GM19240 (cell line): ENCODE data around the gene TMEM255B.
"Not testable (repeated sequence)": the region's sequence is repeated elsewhere in the genome, so short reads cannot be mapped to it uniquely, and the experiment has no call there.

Experiments used
- DNase-seq: peaks from one replicate; pipeline ENCODE4 v3.0.0; 2011; ENCODE audit warnings: low spot score; ENCODE audit not compliant: insufficient read length

The TMEM255B gene

GRCh38 chr13:113785051-113786010 lies 26.3 kb downstream of the TMEM255B start:
- DNase-seq: no peak

- no peak for DNase-seq
Observed at GRCh38 chr13:113786262-113786841, 27.3 kb downstream of the TMEM255B start.

GRCh38 chr13:113787694-113788093 lies 28.7 kb downstream of the TMEM255B start:
- DNase-seq: no peak

GRCh38 chr13:113788413-113789135 lies 29.5 kb downstream of the TMEM255B start:
- DNase-seq: no peak

GRCh38 chr13:113789167-113789566 lies 30.1 kb downstream of the TMEM255B start:
- DNase-seq: no peak

GRCh38 chr13:113789931-113790330 lies 30.9 kb downstream of the TMEM255B start:
- not testable (repeated sequence) for DNase-seq

GRCh38 chr13:113791226-113791625 lies 32.2 kb downstream of the TMEM255B start:
- no peak for DNase-seq

DNA sequence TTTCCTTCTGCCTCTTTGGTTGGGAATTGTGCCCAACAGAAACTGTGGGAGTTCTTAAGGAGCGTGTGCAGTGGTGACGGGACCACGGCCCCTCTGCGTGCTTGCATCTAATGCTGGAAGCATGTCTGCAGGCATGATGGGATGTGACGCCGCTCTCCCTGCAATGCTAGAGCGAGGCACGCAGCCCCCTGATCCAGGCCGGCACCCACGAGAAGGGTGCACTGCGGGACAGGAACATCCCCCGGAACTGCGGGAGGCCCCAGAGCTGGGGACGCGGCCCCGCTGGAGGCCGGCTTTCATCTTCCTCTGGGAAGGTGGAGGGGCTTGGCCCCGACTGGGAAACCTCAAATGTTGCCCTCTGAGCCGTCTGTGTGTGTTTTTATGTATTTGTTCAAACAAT lies 32.7 kb downstream of the TMEM255B start:
- DNase-seq: no peak

GRCh38 chr13:113792236-113792770 lies 33.3 kb downstream of the TMEM255B start:
- DNase-seq: no peak

GRCh38 chr13:113792886-113793717 lies 34.1 kb downstream of the TMEM255B start:
- DNase-seq: no peak

- DNase-seq: no peak
Observed at GRCh38 chr13:113793718-113794085, 34.7 kb downstream of the TMEM255B start.

DNA sequence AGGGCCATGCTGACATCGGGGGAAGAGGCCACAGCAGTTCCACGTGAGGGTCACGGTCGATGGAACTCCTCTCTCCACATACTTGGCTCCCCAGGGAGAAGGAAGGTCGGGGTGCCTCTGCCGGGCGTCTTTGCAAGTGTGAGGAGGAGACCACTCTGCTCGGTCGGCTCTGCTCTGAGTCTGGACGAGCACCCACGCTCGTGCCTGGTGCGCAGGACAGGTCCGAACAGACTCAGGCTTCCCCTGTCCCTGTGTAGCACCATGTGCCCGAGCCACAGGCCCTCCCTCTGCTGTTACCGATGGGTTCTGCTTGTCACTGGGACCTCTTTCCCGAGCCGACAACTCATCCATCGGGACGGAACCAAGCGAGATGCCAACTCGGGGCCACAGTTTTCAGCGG lies 35.1 kb downstream of the TMEM255B start:
- DNase-seq: no peak

DNA sequence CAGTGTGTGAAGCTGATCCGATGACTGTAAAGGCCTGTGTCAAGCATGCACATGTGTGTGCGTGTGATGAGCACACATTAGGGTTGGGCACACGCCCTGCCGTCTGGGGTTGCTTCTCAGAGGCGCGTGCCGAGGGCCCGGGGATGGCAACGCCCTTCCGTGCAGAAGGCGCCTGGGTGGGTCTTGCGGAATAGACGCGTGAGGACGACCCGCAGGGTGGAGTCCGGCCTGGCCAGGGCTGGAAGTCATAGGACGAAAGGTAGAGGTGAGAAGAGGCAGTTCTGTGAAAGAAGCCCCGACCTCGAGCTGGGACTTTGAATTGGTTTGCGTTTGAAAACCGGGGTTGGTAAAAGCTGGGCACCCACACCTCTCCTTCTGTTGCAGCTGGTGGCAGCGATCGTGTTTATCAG lies 35.7 kb downstream of the TMEM255B start:
- no peak for DNase-seq

GRCh38 chr13:113795362-113795761 lies 36.3 kb downstream of the TMEM255B start:
- not testable (repeated sequence) for DNase-seq

DNA sequence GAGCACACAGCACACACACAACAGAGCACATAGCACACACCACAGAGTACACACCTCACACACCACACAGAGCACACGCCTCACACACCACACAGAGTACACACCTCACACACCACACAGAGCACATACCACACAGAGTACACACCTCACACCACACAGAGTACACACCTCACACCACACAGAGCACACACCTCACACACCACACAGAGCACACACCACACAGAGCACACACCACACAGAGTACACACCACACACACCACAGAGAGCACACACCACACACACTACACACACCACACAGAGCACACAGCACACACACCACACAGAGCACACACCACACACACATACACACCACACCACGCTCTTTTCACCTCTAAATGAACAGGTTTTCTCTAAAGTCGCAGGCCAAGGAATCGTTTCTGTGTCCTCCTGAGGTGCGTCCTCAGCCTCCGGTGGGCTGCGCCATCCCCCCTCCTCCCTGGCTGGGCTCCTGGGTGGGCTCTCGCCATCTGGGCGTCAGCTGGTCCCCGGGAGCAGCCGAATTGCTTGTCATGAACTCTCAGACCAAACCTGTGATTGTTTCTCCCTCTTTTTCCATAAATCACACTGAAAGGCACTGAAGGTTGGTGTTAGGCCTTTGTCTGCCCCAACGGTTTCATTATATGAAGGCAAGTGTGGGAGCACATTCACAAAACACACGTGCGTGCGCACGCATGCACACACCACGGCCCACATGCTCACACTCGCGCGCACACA lies 37.4 kb downstream of the TMEM255B start:
- DNase-seq: no peak

GRCh38 chr13:113796964-113797676 lies 38.1 kb downstream of the TMEM255B start:
- no peak for DNase-seq

GRCh38 chr13:113798200-113798811 lies 39.3 kb downstream of the TMEM255B start:
- no peak for DNase-seq

DNA sequence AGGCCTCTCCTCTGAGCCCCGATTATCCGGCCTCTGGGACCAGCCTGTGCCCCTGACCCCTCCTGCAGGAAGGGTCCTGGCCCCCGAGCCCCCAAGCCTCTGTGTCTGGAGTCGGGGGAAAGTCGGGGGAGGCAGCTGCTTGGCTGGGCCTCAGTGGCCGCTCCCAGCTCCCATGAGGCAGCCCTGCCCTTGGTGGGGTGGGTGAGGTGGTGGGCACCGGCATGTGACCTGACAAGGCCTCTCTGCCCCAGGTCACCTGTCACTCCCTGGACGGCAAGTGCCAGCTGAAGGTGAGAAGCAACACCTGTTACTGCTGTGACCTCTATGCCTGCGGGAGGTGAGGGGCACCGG lies 41.5 kb downstream of the TMEM255B start:
- DNase-seq: no peak

GRCh38 chr13:113801289-113801961 lies 42.4 kb downstream of the TMEM255B start:
- DNase-seq: no peak
